H1 (cell line): Measurements from ENCODE around the gene SLC25A28. TPM values are rescaled to one million over a fixed set of nuclear protein-coding genes. Genes with fewer than 3 reads are reported as not detected.

ENCODE experiments used
- CTCF ChIA-PET: fragments of 300-600 bp; sonication (Branson Sonifier 250); formaldehyde crosslinking; loops from one replicate; lab custom pipeline; 2021; ENCODE audit not compliant: partially characterized antibody; lab: Charles Lee
- POLR2A ChIA-PET: fragments of 300-600 bp; sonication (Branson Sonifier 250); formaldehyde crosslinking; loops from one replicate; lab custom pipeline; 2021; ENCODE audit warnings: inconsistent platforms; ENCODE audit not compliant: partially characterized antibody; lab: Charles Lee
- DNase-seq, 2 experiments: peaks; one replicate each; pipeline versions ENCODE4 v3.0.0 to v3.0.0-alpha.2; 2010 to 2022; ENCODE audit warnings: low spot score in 2 of 2, low read depth in 1 of 2, mixed read lengths in 1 of 2
- FAIRE-seq: peaks from 2 replicates; lab custom pipeline; 2011; peaks lifted over from hg19 to GRCh38; lab: Jason Lieb, UNC
- H2AFZ ChIP-seq: 2 replicates; pipeline ENCODE4 v1.8.1; 2012; ENCODE audit warnings: low read length, inconsistent platforms
- H2AK5ac ChIP-seq: 2 replicates; pipeline ENCODE4 v1.6.1; 2013; ENCODE audit warnings: low read depth, low read length
- H2BK120ac ChIP-seq: replicated peaks from 2 replicates; pipeline ENCODE3; 2013; ENCODE audit warnings: low read depth, low read length, inconsistent platforms
- H2BK12ac ChIP-seq: 2 replicates; pipeline ENCODE4 v1.6.1; 2013; ENCODE audit warnings: low read depth, low read length
- H2BK15ac ChIP-seq: 2 replicates; pipeline ENCODE4 v1.6.1; 2013; ENCODE audit warnings: low read length
- H2BK20ac ChIP-seq: 2 replicates; pipeline ENCODE4 v1.6.1; 2013; ENCODE audit warnings: low read length
- H2BK5ac ChIP-seq: 2 replicates; pipeline ENCODE4 v1.6.1; 2013; ENCODE audit warnings: low read depth, low read length
- H3K14ac ChIP-seq: 2 replicates; pipeline ENCODE4 v1.6.1; 2013; ENCODE audit warnings: inconsistent platforms; ENCODE audit not compliant: insufficient read length
- H3K18ac ChIP-seq: 2 replicates; pipeline ENCODE4 v1.6.1; 2013; ENCODE audit warnings: low read length; ENCODE audit errors: extremely low read depth
- H3K23ac ChIP-seq: 2 replicates; pipeline ENCODE4 v1.6.1; 2013; ENCODE audit warnings: inconsistent platforms; ENCODE audit not compliant: insufficient read length
- H3K23me2 ChIP-seq: 2 replicates; pipeline ENCODE4 v1.6.1; 2013; ENCODE audit warnings: low read depth, low read length
- H3K27ac ChIP-seq: 2 replicates; pipeline ENCODE4 v1.6.1; 2011; ENCODE audit warnings: low read depth, low read length, inconsistent platforms
- H3K27me3 ChIP-seq, 4 experiments: replicated peaks in 1 of 4; 1 replicate in 1 of 4; 2 replicates in 3 of 4; pipeline versions ENCODE4 v1.6.1 to v1.8.1; 2011 to 2013; ENCODE audit warnings: low read length in 3 of 4, mild to moderate bottlenecking in 3 of 4, inconsistent platforms in 2 of 4, mixed read lengths in 2 of 4, moderate library complexity in 1 of 4; ENCODE audit not compliant: control insufficient read depth in 3 of 4, insufficient read depth in 3 of 4; ENCODE audit errors: extremely low read depth in 1 of 4
- H3K36me3 ChIP-seq, 4 experiments: 2 replicates each; pipeline versions ENCODE4 v1.6.1 to v1.8.1; 2011 to 2013; ENCODE audit warnings: mild to moderate bottlenecking in 4 of 4, low read length in 3 of 4, moderate library complexity in 2 of 4, control low read depth in 1 of 4, inconsistent platforms in 1 of 4; ENCODE audit not compliant: insufficient read depth in 4 of 4, control insufficient read depth in 2 of 4
- H3K4ac ChIP-seq: replicated peaks from 2 replicates; pipeline ENCODE3; 2013; ENCODE audit warnings: low read length, low read depth, mixed read lengths, inconsistent platforms; ENCODE audit not compliant: insufficient read length
- H3K4me1 ChIP-seq, 4 experiments: replicated peaks in 1 of 4; 1 replicate in 1 of 4; 2 replicates in 3 of 4; pipeline versions ENCODE4 v1.6.1 to v1.8.1; 2011 to 2013; ENCODE audit warnings: low read length in 3 of 4, inconsistent platforms in 2 of 4, mixed read lengths in 1 of 4; ENCODE audit not compliant: insufficient read depth in 4 of 4, control insufficient read depth in 3 of 4
- H3K4me2 ChIP-seq, 2 experiments: 2 replicates each; pipeline versions ENCODE4 v1.6.1 to v1.8.1; 2011 to 2013; ENCODE audit warnings: low read depth in 2 of 2, low read length in 2 of 2, control low read depth in 1 of 2, inconsistent platforms in 1 of 2, mild to moderate bottlenecking in 1 of 2; ENCODE audit not compliant: insufficient read depth in 1 of 2
- H3K4me3 ChIP-seq, 4 experiments: fragments of 200-600, 300-600 bp in 1 of 4; sonication (generic), shearing (Covaris generic), sonication (Bioruptor Twin) in 1 of 4; 2 replicates each; pipeline versions ENCODE4 v1.5.1 to v1.8.1; 2011 to 2016; ENCODE audit warnings: low read length in 4 of 4, low read depth in 3 of 4, control low read depth in 2 of 4, inconsistent platforms in 2 of 4, mild to moderate bottlenecking in 2 of 4, mixed read lengths in 1 of 4, moderate library complexity in 1 of 4; ENCODE audit not compliant: insufficient read depth in 2 of 4; ENCODE audit errors: extremely low read depth in 1 of 4
- H3K56ac ChIP-seq: replicated peaks from 2 replicates; pipeline ENCODE3; 2013; ENCODE audit warnings: low read depth, mild to moderate bottlenecking, mixed read lengths, low read length, inconsistent platforms; ENCODE audit not compliant: insufficient read length
- H3K79me1 ChIP-seq: 2 replicates; pipeline ENCODE4 v1.6.1; 2013; ENCODE audit warnings: low read depth, low read length, control low read depth
- H3K79me2 ChIP-seq, 2 experiments: 2 replicates each; pipeline versions ENCODE4 v1.6.1 to v1.8.1; 2012 to 2013; ENCODE audit warnings: low read length in 2 of 2, mild to moderate bottlenecking in 2 of 2, inconsistent platforms in 1 of 2; ENCODE audit not compliant: insufficient read depth in 2 of 2, control insufficient read depth in 1 of 2
- H3K9ac ChIP-seq, 4 experiments: replicated peaks in 1 of 4; 1 replicate in 1 of 4; 2 replicates in 3 of 4; pipeline versions ENCODE4 v1.6.1 to v1.8.1; 2011 to 2013; ENCODE audit warnings: low read depth in 3 of 4, low read length in 3 of 4, control low read depth in 2 of 4, mild to moderate bottlenecking in 2 of 4, moderate library complexity in 2 of 4, inconsistent platforms in 1 of 4; ENCODE audit errors: extremely low read depth in 1 of 4
- H3K9me3 ChIP-seq, 2 experiments: 2 replicates each; pipeline versions ENCODE4 v1.6.1 to v1.8.1; 2012 to 2013; ENCODE audit warnings: mild to moderate bottlenecking in 2 of 2, moderate library complexity in 2 of 2, control low read depth in 1 of 2, inconsistent platforms in 1 of 2, low read depth in 1 of 2, low read length in 1 of 2, mixed read lengths in 1 of 2; ENCODE audit not compliant: insufficient read depth in 2 of 2
- H4K20me1 ChIP-seq, 2 experiments: replicated peaks in 1 of 2; 2 replicates each; pipeline versions ENCODE3 to v1.8.1; 2011 to 2013; ENCODE audit warnings: inconsistent platforms in 2 of 2, low read length in 2 of 2, mild to moderate bottlenecking in 1 of 2; ENCODE audit not compliant: insufficient read depth in 2 of 2, control insufficient read depth in 1 of 2
- H4K5ac ChIP-seq: 2 replicates; pipeline ENCODE4 v1.6.1; 2013; ENCODE audit warnings: low read length, low read depth, mixed read lengths, inconsistent platforms; ENCODE audit not compliant: insufficient read length
- H4K8ac ChIP-seq: 2 replicates; pipeline ENCODE4 v1.8.0; 2013; ENCODE audit warnings: mild to moderate bottlenecking, moderate library complexity, low read length, inconsistent platforms; ENCODE audit not compliant: insufficient read depth; ENCODE audit errors: extremely low read depth
- H4K91ac ChIP-seq: replicated peaks from 2 replicates; pipeline ENCODE3; 2013; ENCODE audit warnings: low read length, mixed read lengths, inconsistent platforms; ENCODE audit not compliant: insufficient read length
- BACH1 ChIP-seq: IDR thresholded peaks from 2 replicates; pipeline ENCODE4 v1.6.1; 2012; ENCODE audit warnings: low read length, improper control_type of control experiment
- HDAC6 ChIP-seq: IDR thresholded peaks from one replicate; pipeline ENCODE4 v1.7.1; 2012; ENCODE audit warnings: low read depth, mild to moderate bottlenecking, inconsistent platforms, low read length, moderate library complexity
- JUN ChIP-seq: IDR thresholded peaks from 2 replicates; pipeline ENCODE4 v1.6.1; 2011; ENCODE audit warnings: low read depth, mild to moderate bottlenecking, improper control_type of control experiment, low read length
- RFX5 ChIP-seq: IDR thresholded peaks from 2 replicates; pipeline ENCODE4 v1.6.1; 2011; ENCODE audit warnings: low read depth, low read length, improper control_type of control experiment, borderline replicate concordance
- SIN3A ChIP-seq, 2 experiments: IDR thresholded peaks in 1 of 2; conservative IDR thresholded peaks in 1 of 2; 2 replicates each; pipeline ENCODE4 v1.6.1; 2011 to 2012; ENCODE audit warnings: low read length in 2 of 2, improper control_type of control experiment in 1 of 2, low read depth in 1 of 2, mild to moderate bottlenecking in 1 of 2
- SIX5 ChIP-seq: IDR thresholded peaks from 2 replicates; pipeline ENCODE4 v1.6.1; 2011; ENCODE audit warnings: mild to moderate bottlenecking, low read depth, low read length
- SP4 ChIP-seq: IDR thresholded peaks from 2 replicates; pipeline ENCODE4 v1.6.1; 2012; ENCODE audit warnings: low read length, inconsistent platforms
- WGBS, 2 experiments: shearing (Covaris generic) in 1 of 2; methylation state at CpG; one replicate each; pipeline versions ENCODE4 v1.1.6 to v1.1.7; 2013 to 2015; ENCODE audit warnings: low lambda C conversion rate in 2 of 2, mixed read lengths in 2 of 2, inconsistent platforms in 1 of 2, low coverage in 1 of 2, missing lambda C conversion rate in 1 of 2; ENCODE audit not compliant: insufficient replicate concordance in 2 of 2, insufficient coverage in 1 of 2, insufficient read length in 1 of 2; ENCODE audit errors: extremely low coverage in 1 of 2, missing lambda C conversion rate in 1 of 2; 5-methylcytosine and 5-hydroxymethylcytosine counted together
- polyA plus RNA-seq, 7 experiments: library from polyadenylated mRNA; depleted of rRNA in 3 of 7; stranded (reverse) in 5 of 7; unstranded in 2 of 7; fragments of >200 nt in 5 of 7; fragments of 200-250 nt in 2 of 7; gene quantifications; 1 replicate in 5 of 7; 2 replicates in 1 of 7; 4 replicates in 1 of 7; pipeline versions ENCODE4 v1.2.1 to v1.2.3, GENCODE V29; 2011 to 2013; ENCODE audit warnings: missing spikeins in 2 of 7, mixed read lengths in 2 of 7
- total RNA-seq: library from RNA; stranded (reverse); fragmentation: NEBNext Ultra II Directional; extraction: Animal tissue kit (Norgen Biotek cat#: 25700); gene quantifications from 2 replicates; pipeline ENCODE4 v1.2.1, GENCODE V29; 2021

Gene SLC25A28
- total and polyA plus RNA-seq, 2 of the 8 experiments (the other 6 are each of a cell fraction or from before 2014, with no cell fraction given) = 17.2 to 18.5 TPM

GRCh38 chr10:99595236-99595635 lies 25.0 kb downstream of the SLC25A28 start:
- no peak for TF ChIP-seq BACH1
- TF ChIP-seq SP4 = no peak
- no peak for TF ChIP-seq SIN3A (conservative IDR thresholded peaks at IDR 0.05 in 1 of 2, IDR thresholded peaks at IDR 0.05 in 1 of 2; ENCODE audit: low read depth in 1 of 2, low read length in 2 of 2)
- TF ChIP-seq JUN = no peak
- TF ChIP-seq SIX5 = no peak
- no peak for TF ChIP-seq RFX5
- TF ChIP-seq HDAC6 = no peak
- TF ChIP-seq, all 59 proteins: peak for 0
- no peak overlapping the region for H3K14ac ChIP-seq
- H2AK5ac ChIP-seq = no peak overlapping the region
- H2BK5ac ChIP-seq = no peak overlapping the region
- H3K79me1 ChIP-seq = no peaks in the 10 kb centered on the region
- H2AFZ ChIP-seq = no peak overlapping the region
- no peaks in the 10 kb centered on the region for H4K20me1 ChIP-seq
- no peak overlapping the region for H4K5ac ChIP-seq
- no peak overlapping the region for H3K4me2 ChIP-seq
- no peak overlapping the region for H2BK120ac ChIP-seq
- no peak overlapping the region for H3K56ac ChIP-seq
- H3K23ac ChIP-seq = no peak overlapping the region
- no peak overlapping the region for H3K27ac ChIP-seq
- H3K79me2 ChIP-seq = no peaks in the 10 kb centered on the region
- no peak overlapping the region for H3K4ac ChIP-seq
- H3K4me1 ChIP-seq = peaks cover 0 to 7% (median 4%) of the 10 kb centered on the region in 4 experiments; a peak in 4 of 7 replicates
- H3K18ac ChIP-seq = no peak overlapping the region; the same call in 1 of the 2 replicates
- H3K9me3 ChIP-seq = no peaks in the 10 kb centered on the region
- no peak overlapping the region for H3K9ac ChIP-seq
- POLR2A ChIA-PET = no interaction called here
- H3K23me2 ChIP-seq = no peaks in the 10 kb centered on the region
- no peak overlapping the region for H3K4me3 ChIP-seq
- DNase-seq (no peak), FAIRE-seq (no peak)
- peaks cover 0 to 4% (median 1%) of the 10 kb centered on the region in 4 experiments; a peak in 1 of 7 replicates for H3K27me3 ChIP-seq
- H2BK20ac ChIP-seq = no peak overlapping the region
- no peaks in the 10 kb centered on the region for H3K36me3 ChIP-seq
- H4K91ac ChIP-seq = no peak overlapping the region
- no peak overlapping the region for H2BK15ac ChIP-seq
- no peak overlapping the region for H4K8ac ChIP-seq
- CTCF ChIA-PET = interaction anchor here (0.8 to 9.4 kb wide), 8 partner anchors 10 to 116 kb away, joined by 3 to 83 read pairs (median 8); no protein-coding TSS in a partner anchor
- no peak overlapping the region for H2BK12ac ChIP-seq
- 61% methylated on average over 3 of the region's 3 CpGs; no CpG with 5 or more reads in 1 of the 2 experiments for WGBS, 2 experiments
